ENCODE measurements around the gene MOBP.
"Not testable (repeated sequence)": the region's sequence is repeated elsewhere in the genome, so short reads cannot be mapped to it uniquely, and the experiment has no call there.

MOBP gene

GRCh38 chr3:39453134-39453533, 14.3 kb upstream of the MOBP start:
- DNase-seq (ENCODE audit: low read depth in 2 of 2): no peak

DNA sequence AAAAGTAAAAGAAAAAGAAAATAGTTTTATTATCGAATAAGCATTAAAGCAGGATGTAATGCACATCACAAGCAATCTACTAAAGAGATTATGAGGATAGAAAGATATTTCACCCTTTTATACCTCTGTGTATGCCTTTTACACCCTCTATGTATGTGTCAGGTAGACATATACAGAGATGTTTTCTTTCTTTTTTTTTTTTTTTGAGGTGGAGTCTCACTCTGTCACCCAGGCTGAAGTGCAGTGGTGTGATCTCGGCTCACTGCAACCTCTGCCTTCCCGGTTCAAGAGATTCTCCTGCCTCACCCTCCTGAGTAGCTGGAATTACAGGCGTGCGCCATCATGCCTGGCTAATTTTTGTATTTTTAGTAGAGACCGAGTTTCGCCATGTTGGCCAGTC, 13.6 kb upstream of the MOBP start:
- DNase-seq (ENCODE audit: low read depth in 2 of 2): not testable (repeated sequence)

DNA sequence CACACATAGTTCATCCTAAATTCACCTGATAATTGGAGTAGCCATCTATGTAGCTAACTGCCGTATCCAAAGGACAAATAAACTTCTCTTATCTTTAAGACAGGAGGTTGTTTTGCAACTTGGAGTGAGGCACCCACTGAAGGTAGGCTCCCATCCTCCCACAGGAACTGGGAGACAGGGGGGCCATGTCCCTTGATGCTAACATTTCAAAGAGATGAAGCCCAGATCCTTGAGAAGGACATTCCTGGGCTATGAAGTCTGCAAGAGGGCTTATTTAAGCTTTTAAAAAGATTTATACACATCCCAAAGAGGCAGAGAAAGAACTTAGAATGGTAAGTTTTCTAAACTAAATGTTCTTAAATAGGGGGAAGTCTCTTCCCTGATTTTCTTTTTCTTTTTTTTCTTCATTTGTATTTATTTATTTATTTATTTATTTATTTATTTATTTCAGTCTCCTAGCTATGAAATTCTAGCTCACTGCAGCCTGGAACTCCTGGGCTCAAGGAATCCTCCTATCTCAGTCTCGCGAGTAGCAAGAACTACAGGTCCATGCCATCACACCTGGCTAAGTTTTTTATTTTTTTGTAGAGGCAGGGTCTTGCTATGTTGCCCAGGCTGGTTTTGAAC, 12.8 kb upstream of the MOBP start:
- no peak for DNase-seq (ENCODE audit: low read depth in 2 of 2)

DNA sequence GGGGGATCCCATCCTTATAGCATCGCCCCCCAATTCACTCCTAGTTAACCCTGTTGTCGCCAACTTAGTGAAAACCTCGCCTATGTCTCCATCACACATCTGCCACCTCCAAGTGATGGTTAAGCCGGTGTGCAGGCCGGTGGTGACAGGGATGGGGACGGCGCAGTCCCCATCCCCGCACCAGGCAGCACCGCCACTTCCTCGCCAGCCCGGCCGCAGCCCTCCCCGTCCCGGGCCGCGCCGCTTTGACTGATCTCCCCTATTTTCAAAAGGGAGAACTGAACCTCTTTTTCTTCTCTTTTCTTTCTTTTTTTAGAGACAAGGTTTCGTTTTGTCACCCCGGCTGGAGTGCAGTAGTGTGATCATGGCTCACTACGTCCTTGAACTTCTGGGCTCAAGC, 11.3 kb upstream of the MOBP start:
- no peak for DNase-seq (ENCODE audit: low read depth in 2 of 2)

DNA sequence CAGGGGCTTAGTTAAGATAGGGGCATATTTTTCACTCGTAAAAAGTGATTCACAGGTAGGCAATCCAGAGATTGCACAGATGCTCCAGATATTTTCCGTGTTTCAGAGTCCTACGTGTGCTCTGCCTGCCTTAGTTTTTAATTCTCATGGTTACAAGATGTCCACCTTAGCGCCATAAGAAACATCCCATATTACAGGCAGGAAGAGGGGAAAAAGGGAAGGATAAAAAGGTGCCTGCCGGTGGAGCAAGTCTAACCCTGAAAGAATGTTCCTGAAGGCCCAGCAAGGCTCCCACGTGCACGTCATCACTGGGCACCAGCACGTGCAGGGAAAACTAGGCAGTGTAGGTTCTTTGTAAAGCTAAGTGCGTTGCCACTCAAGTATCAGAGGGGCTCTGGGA, 10.1 kb upstream of the MOBP start:
- DNase-seq (ENCODE audit: low read depth in 2 of 2): no peak

DNA sequence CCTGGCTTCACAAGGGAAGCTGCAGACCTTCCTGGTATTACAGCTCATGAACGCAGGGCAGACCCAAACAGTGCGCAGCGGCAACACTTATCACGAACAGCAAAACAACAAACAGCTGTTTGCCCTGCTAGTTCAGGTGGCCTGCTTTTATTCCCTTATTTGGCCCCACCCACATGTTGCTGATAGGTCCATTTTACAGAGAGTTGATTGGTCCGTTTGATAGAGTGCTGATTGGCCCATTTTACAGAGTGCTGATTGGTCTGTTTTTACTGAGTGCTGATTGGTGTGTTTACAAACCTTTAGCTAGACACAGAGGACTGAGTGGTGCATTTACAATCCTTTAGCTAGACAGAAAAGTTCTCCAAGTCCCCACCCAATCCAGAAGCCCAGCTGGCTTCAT, 8.9 kb upstream of the MOBP start:
- not testable (repeated sequence) for DNase-seq (ENCODE audit: low read depth in 2 of 2)

- DNase-seq (ENCODE audit: low read depth in 2 of 2): no peak
Observed at GRCh38 chr3:39460677-39461076, 6.8 kb upstream of the MOBP start.

DNA sequence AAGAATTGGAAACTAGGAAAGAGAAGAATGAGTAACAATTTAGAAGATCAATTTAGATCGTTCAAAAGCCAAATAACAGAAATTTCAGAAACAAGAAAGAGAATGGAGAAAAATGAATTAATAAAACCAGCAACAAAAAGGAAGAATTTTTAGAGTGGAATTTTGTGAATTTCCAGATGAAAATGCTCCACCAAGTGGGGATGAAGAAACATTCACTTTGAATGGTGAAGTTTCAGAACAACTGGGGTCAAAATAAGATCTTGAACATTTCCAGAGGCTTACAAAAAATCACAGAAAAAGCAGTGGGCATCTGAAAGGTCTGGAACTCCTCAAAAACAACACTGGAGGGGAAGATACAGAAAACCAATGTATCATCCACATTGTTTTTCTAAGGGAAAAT, 4.2 kb upstream of the MOBP start:
- no peak for DNase-seq (ENCODE audit: low read depth in 2 of 2)

DNA sequence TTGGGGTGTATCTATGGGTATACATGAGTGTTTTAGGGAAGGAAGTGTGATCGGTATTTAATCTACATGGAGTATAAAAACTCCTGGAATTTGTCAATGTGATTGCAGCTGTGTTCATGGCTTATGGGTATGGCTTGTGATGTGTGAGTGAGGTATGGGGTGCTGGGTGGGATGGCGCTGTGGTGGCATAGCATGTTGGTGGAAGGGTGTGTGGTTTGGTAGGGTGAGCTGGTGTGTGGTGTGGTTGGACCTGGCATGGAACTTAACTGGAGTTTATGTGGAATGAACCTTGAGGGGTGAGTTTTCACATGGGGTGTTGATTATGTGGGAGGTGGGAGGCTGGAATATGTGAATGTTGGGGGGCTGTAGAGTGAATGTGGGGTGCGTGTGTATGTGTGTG, 492 bp upstream of the MOBP start:
- no peak for DNase-seq (ENCODE audit: low read depth in 2 of 2)

- DNase-seq (ENCODE audit: low read depth in 2 of 2): no peak
Observed at GRCh38 chr3:39468108-39468436, 592 bp downstream of the MOBP start.

GRCh38 chr3:39469258-39469657, 1.8 kb downstream of the MOBP start:
- DNase-seq (ENCODE audit: low read depth in 2 of 2): no peak

GRCh38 chr3:39469945-39470344, 2.5 kb downstream of the MOBP start:
- DNase-seq (ENCODE audit: low read depth in 2 of 2): no peak

GRCh38 chr3:39471652-39472051, 4.2 kb downstream of the MOBP start:
- no peak for DNase-seq (ENCODE audit: low read depth in 2 of 2)

DNA sequence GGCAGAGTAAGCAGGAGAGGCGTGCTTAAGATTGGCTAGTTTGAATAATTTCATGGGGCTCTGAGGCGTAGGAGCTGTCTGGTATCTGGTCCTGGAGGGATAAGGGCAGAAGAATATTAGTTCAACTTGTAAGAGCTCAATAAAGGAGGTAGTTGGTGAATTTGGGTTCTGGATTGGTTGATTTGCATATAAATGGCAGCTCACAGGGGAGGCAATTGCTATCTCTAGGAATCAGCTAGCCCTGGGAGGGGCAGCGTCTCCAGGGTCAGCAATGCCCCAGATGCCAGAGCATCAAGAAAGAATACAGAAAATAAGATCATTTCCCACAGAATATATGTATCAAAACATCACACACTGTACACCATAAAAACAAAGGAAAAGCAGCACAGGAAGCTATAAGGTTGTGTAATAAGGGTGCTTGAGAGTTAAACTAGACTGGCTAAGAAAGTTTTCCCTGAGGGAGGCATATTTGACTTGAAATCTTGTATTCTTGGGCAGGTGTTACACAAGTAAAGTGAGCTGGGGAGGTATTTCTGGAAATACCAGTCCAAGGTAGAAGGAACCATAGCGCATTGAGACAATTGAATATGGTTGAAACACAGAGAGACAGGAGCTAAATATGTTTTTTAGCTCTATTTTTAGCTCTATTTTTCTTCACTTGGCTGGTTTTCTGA, 6.1 kb downstream of the MOBP start:
- DNase-seq (ENCODE audit: low read depth in 2 of 2): no peak

GRCh38 chr3:39474126-39474515, 6.6 kb downstream of the MOBP start:
- no peak for DNase-seq (ENCODE audit: low read depth in 2 of 2)

- DNase-seq (ENCODE audit: low read depth in 2 of 2): no peak
Observed at GRCh38 chr3:39476783-39477182, 9.3 kb downstream of the MOBP start.

- no peak for DNase-seq (ENCODE audit: low read depth in 2 of 2)
Observed at GRCh38 chr3:39478226-39478625, 10.7 kb downstream of the MOBP start.

GRCh38 chr3:39479701-39480414, 12.4 kb downstream of the MOBP start:
- no peak for DNase-seq (ENCODE audit: low read depth in 2 of 2)

DNA sequence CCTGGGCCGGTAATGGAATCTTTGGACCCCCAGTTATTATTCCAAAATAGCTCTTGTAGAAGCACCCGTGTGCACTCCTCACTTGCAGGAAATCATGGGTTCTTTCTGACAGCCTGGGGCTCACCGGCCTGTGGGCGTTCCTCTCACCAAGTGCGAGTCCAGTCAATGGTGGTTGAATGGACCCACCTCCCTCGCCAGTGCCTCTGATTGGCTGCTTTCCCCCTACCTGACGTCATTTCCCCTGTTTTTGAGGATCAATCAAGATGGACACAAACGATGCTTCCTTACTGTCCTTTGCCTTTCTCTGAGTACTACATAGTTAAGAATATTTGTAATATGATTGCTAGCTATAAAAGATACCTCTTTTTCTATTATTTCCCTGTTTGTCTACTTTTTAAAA, 18.1 kb downstream of the MOBP start:
- no peak for DNase-seq (ENCODE audit: low read depth in 2 of 2)

DNA sequence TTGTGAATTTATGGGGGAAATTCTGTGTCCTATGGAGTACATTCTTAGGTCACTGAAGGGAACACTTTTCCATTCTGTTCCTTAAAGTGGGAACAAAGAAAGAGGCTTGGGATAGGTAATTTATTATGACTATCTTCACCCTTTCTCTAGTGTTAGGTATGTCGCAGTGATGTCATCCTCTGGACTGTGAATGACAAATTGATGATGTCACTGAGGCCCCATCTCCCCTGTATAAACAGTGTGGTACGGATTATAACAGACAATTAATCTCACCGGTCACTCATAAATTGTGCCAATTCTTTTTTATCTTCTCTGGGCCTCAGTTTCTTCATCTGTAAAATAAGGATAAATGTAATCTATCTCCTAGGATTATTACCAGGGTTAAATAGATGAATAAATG, 23.5 kb downstream of the MOBP start:
- no peak for DNase-seq (ENCODE audit: low read depth in 2 of 2)

GRCh38 chr3:39491733-39492350, 24.4 kb downstream of the MOBP start:
- no peak for DNase-seq (ENCODE audit: low read depth in 2 of 2)

DNA sequence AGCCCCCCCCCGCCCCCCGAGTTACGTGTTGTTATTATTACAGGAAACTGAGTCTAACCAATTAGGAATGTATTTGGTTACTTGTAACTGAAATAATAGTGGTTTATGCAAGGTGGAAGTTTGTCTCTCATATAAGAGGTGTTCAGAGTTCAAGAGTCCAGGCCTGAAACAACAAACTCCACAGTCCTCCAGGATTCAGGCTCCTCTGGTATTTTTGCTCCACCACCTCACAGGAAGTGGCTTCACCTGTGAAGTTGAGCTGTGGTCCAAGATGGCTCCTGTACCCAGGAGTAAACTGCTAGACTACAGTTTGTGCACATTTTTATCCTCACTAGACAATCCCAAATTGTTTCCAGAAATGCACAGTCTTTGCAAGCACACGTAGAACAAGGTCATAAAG, 27.3 kb downstream of the MOBP start:
- DNase-seq (ENCODE audit: low read depth in 2 of 2): no peak

GRCh38 chr3:39497753-39498152, 30.3 kb downstream of the MOBP start:
- no peak for DNase-seq (ENCODE audit: low read depth in 2 of 2)

All from activated CD8-positive, alpha-beta memory T cell treated with anti-CD3 and anti-CD28 coated beads for 4 hours (primary cell).